HG02870 (cell line): ENCODE measurements around the gene OR2C1.

Source experiments
- ATAC-seq: cut with Tn5 transposase; IDR thresholded peaks from one replicate; pipeline ENCODE4 v1.9.1; 2021; ENCODE audit warnings: mild to moderate bottlenecking, moderate library complexity; ENCODE audit not compliant: unreplicated experiment

Gene OR2C1

DNA sequence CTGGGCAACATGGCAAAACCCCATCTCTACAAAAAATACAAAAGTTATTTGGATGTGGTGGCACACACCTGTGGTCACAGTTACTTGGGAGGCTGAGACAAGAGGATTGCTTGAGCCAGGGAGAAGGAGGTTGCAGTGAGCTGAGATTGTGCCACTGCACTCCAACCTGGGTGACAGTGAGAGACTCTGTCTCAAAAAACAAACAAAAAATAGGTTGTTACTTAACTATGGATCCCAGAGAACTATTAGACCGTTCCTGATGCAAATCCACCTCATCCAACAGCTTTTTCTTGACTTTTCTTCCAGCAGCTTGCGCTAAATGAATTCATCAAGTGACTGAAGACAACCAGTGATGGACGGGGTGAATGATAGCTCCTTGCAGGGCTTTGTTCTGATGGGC is at the start of gene OR2C1:
Gene OR2C1 (plus strand): TSS at position 301 of the 400 bp plus-strand sequence. CDS start 52 bp downstream, at position 353.
- no peak for ATAC-seq

DNA sequence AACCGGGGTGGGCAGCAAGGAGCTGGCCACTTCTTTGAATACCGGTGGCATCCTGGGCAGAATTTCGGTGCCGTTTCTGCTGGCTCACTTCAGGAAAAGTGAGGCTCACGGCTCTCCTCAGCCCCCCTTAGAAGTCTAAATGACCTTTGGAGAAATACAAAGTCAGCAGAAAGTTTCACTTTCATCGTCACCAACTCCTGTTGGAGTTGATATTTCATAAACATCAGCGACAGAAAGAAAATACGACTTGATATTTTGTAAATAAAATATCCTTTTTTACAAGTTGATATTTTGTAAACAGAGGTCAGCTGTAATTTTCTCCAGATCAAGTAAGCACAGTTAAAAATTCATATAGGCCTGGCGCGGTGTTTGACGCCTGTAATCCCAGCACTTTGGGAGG is 49.6 kb upstream of the OR2C1 start:
- no peak for ATAC-seq

DNA sequence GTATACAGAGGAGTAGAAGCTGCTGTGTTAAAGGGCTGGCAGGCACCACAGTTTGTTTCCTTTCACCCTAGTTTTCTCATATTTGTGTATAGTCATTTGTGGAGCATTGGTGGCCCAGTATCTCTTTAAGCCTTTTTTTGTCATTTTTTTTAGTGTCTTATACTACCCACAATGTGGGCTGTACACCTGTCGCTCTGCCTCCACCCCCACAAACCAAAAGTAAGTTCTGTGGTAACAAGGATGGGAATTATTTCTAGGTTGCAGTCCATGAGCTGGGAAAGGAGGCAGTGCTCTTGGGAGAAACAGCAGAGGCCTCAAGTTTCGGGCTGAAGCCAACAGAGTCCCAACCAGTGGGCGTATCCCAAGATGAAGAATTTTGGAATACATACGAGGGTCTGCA is 44.2 kb upstream of the OR2C1 start:
- ATAC-seq, result no peak

DNA sequence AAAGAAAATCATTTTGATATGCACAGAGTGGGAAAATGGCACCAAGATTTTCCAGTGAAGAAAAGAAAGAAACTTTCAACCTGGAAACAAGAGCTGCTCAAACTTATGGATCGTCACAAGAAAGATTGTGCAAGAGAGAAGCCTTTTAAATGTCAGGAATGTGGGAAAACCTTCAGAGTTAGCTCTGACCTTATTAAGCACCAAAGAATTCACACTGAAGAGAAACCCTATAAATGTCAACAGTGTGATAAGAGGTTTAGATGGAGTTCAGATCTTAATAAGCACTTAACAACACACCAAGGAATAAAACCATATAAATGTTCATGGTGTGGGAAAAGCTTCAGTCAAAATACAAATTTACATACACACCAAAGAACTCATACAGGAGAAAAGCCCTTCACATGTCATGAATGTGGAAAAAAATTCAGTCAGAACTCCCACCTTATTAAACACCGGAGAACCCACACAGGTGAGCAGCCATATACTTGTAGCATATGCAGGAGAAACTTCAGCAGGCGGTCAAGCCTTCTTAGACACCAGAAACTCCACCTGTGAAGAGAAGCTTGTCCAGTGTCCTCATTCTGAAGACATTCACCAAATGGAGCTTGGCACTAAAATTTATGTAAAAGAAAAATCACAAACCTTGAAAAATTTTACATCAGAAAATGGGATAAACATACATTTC is 38.2 kb upstream of the OR2C1 start:
- ATAC-seq, result no peak

DNA sequence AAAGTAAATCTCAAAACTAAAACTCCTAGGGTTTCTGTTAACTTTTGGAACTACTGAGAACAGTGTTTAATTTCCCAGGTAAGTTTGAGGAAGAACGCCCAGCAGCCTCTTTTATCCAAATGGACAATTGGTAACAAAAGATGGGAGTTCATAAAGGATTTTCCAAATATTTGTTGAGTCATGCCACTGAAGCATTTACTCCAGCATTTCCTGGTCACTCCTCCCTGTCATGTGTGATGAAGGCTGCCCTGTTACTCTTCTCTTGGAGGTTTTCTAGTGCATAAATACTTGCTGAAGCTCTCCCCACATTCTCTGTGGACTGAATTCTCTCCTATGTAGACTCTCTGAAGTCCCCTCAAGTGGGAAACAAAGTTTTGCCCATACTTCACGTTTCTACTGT is 33.9 kb upstream of the OR2C1 start:
- ATAC-seq, result no peak

DNA sequence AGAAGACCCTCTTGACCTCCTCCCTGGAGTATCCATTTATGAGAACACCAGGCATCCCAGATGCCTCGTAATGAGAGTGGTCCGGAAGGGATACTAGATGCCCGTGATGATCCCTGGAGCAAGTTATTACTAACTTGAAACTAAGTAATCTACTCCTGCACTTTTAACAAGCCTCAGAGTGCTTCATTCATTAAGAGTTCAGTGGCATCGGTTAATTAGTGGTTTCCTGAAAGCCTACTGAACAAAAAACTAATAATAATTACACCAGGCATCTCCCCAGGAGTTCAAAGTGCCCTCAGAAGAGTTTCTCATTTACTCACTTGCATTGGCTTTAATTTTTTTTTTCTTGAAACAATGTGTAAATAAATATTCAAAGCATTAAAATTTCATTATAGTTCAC is 28.2 kb upstream of the OR2C1 start:
- ATAC-seq, result no peak

DNA sequence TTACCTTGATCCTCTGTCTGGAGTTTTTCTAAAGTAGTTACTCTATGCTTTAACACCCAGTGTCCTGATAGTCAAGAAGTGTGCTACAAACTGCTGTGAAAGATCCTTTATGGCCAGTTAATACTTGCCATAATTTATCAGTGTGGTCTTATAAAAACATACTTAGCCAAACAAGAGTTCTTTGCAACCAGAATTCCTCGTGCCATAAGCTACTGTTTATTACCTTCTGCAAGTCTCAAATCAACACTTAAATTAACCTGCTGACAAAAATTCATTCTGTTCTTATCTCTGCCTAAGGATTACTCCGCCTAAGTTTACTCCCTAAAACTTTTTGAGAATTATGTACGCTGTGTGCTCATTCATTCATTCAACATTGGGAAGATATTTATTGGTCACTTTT is 27.6 kb upstream of the OR2C1 start:
- no peak for ATAC-seq

DNA sequence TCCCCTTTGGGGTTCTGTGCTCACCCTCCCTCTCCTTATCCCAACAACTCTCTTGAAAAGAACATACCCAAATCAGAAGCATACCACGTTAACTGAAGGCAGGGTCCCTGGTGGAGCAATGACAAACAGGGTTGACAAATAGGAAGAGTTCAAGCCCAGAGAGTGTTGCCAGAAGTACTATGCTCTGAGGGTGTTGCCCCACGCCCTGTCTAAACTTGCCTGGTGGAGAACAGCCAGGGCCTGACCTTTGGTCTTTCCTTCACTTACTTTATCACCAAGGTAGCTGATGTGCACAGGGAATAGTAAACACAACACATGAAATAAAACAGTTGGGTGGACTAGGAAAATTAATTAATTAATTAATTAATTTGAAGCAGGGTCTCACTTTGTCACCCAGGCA is 27.0 kb upstream of the OR2C1 start:
- no peak for ATAC-seq

DNA sequence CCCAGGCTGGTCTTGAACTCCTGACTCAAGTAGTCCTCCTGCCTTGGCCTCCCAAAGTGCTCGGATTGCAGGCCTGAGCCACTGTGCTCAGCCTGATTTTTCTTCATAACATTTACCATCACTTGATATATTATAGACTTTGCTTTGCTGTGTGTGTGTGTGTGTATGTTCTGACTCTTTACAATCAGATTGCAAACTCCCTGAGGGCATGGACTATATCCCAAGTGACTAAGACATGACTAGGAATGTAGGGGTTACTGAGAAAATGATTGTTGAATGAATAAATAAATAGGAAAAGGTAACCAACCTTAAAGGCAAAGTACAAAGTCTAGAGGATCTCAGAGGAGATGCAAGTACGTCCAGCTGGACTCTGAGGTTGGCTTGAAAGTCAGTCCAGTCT is 9.6 kb upstream of the OR2C1 start:
- ATAC-seq, result no peak

DNA sequence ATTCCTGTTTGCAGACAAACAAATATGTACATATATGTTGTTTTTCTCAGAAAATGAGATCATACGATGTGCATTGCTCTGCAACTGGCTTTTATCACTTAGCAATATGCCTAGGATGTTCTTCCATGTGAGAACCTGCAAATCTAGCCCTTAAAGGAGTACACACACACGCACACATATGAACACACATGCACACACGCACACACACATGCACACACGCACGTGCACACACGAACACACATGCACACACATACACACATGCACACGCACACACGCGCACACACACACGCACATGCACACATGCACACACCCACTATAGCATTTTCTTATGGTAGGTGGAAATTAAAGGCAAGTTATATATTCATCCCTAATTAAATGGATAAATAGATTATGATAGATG is 8.1 kb upstream of the OR2C1 start:
- ATAC-seq, result no peak

DNA sequence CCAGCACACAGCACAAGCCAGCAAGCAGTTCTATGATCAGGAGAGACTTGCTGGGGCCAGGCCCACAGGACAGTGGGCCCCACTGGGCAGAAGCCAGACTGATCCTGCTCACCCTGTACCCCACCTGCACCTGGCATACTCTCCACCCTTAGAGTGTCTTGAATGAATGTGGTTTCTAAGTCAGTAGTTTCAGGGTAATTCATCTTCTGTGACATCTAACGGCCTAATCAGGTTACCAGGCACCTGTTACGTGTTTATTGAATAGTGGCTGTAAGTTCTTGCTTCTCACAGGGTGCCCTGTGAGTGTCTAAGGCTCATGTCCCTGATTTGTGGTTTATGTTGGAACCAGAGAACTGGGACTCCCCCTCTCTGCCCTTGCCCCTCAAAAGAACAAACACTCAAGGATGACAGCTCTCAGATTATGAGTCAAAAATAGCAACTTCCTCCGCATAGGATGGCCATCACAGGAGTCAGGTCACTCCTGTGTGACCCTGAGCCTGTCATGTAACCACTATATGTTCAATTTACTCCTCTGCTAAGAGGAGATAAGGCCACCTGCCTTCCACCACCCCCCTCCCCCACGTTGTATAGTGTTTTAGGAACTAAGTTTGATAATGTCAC is 7.0 kb upstream of the OR2C1 start:
- no peak for ATAC-seq

DNA sequence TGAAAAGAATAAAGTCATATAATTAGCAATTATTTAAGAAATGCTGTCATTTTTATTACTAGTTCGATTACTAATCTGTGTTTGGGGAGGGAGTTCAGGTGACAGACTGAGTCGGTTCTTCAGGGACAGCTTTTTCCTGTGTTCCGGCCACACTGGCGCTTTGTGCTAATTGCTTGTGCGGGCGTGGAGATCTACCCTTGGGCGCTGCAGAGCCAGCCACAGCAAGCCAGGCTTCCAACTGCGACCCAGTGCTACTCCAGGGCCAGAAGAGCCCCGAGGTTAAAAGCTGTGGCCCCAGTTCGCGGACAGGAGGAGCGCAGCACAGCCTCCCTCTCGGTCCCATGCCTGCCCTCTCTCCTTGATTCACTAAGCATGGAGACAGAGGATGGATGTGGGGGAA is 6.5 kb upstream of the OR2C1 start:
- no peak for ATAC-seq

DNA sequence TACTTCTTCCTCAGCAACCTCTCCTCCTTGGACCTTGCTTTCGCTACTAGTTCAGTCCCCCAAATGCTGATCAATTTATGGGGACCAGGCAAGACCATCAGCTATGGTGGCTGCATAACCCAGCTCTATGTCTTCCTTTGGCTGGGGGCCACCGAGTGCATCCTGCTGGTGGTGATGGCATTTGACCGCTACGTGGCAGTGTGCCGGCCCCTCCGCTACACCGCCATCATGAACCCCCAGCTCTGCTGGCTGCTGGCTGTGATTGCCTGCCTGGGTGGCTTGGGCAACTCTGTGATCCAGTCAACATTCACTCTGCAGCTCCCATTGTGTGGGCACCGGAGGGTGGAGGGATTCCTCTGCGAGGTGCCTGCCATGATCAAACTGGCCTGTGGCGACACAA is 429 bp downstream of the OR2C1 start:
- no peak for ATAC-seq

DNA sequence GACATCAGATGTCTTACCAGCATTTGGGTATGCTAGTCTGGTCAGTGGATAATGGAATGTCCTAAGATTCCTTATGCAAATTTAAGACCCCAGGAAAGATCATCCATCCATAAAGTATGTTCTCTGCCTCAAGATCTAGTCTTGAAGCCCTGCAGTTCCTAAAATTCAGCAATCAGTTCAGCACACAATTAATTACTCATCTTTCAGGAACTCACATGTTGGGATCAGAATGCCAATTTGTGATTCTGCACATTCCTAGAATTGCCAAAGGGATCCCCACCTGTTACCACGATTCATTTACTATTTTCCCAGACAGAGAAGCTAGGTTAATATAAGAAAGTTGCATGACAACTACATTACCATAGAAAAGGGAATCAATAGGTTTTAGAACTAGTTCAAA is 3.2 kb downstream of the OR2C1 start:
- no peak for ATAC-seq

DNA sequence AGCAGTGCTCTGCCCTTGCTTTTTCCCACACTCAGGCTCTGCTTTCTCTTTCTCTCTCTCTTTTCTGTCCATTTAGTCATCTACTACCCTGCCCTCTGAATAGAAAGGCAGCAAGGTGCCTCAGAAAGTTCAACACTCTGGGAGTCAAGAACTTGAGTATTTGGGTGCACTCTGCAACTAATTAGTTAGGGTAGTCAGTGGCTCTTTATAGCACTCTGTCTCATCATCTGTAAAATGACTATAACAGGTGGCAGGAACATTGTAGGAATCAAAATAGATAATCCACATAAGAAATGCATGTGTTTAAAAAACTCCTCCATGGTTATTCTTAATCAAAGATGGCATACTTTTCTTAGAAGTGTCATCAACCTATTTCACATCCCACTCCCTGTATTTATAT is 7.2 kb downstream of the OR2C1 start:
- no peak for ATAC-seq

DNA sequence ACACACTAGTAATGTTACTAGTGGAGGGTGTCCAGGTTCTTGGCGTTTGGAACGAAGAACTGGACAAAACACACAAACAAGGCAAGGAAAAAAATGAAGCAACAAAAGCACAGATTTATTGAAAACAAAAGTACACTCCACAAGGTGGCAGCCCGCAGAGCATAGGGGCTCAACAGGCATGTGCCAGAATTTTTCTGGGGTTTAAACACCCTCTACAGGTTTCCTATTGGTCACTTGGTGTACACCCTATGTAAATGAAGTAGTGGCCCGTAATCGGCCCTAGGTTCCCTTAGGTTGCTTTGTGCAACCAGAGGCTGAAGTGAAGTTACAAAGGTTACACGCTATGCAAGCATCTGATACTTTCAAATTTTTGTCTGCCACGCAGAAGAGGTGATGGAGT is 8.1 kb downstream of the OR2C1 start:
- no peak for ATAC-seq

DNA sequence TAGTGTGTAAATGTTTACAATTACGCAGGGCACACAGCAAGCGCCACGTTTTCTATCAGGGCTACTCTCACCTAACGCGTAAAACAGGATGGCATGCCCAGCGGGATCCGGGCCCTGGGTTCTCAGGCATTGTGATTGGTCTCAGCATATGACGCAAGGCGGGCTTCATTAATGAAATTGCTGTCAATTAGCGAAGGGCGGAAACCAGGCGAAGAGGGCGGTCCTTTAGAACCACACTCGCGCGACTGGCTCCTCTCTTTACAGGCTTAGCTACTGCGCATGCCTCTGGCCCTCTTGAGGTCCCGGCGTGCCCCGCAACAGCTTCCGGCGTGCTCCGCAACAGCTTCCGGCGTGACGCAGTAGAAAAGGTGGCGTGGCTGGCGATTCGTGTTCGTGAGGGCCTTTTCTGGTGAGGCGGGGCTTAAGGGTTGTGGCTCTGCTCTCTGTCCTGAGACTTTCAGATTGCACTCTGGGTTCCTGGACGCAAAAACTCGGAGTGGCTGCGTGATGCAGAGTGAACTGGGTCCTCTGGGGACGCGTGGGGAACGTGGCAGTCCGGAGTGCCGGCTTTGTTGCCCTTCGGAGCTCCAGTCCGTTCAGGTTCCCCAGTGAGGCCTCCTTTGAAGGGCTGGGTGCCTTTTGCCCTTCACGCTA is 9.2 kb downstream of the OR2C1 start:
- no peak for ATAC-seq

DNA sequence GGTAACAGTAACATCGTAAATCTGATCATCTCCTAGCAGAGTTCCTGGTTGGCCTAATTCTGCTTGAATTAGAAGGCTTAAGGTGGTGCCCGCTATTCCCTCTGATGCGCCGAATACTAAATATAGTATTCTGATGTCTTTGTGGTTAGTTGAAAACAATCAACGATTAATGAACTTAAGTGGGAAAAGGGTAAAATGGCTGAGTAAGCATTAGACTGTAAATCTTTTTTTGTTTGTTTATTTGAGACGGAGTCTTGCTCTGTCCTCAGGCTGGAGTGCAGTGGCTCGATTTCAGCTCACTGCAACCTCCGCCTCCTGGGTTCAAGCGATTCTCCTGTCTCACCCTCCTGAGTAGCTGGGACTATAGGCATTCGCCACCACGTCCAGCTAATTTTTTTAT is 13.4 kb downstream of the OR2C1 start:
- no peak for ATAC-seq

DNA sequence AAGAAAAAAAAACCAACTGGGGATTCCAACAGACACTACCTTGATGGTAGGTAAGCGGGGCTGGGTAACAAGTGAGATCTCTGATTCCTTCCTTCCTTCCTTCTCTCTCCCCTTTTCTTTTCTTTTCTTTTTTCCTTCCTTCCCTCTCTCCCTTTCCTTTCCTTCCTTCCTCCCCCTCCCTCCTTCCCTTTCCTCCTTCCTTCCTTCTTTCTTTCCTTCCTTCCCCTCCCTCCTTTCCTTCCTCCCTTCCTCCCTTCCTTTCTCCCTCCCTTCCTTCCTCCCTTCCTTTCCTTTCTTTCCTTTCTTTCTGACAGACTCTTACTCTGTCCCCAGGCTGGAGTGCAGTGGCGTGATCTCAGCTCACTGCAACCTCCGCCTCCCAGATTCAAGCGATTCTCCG is 20.0 kb downstream of the OR2C1 start:
- no peak for ATAC-seq

DNA sequence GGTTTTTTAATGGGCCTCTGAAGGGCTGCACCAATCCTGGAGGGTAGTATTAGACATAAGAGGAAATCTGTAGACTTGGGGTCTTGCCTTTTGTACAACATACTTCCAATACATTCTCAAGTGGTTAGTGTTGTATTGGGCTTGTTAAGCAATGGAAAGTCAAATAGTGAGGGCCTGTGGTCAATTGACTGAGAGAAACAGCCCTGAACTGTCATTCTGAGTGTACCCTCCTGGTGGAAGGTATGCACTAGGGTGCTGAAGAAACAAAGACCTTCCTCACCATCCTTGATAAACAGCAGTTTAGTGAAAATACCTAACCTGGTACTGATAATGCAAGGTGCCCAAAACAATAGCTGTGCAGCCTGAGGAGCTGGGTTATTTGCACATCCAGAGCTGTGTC is 22.2 kb downstream of the OR2C1 start:
- ATAC-seq, result no peak

DNA sequence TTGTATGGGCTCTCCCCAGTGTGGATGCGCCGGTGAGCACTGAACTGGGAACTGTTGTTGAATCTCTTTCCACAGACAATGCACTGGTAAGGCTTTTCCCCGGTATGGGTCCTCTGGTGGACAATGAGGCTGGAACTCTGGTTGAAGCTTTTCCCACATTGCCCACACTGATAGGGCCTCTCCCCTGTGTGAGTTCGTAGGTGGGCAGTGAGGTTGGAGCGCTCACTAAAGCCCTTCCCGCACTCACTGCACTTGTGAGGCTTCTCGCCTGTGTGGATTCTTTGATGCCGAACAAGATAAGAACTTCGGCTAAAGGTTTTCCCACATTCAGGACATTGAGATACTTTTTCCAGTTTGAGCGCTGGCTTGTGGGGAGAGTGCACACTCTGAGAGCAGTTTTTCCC is 27.4 kb downstream of the OR2C1 start:
- no peak for ATAC-seq

DNA sequence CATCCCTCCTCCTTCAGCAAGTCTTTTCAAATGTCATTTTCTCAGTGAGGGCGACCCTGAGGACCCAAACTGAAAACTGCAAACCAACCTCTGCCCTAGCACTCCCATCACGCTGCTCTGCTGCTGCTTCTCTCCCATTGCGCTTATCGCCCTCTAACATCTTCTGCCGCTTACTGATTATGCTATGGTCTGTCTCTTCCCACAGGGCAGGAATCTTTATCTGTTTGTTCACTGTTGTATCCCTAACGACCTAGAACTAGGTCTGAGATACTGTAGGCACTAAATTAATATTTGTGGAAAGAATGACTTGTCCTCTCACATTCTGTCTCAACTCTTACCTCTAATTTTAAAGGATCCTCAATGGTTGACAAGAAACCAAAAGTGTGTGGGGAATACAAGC is 32.6 kb downstream of the OR2C1 start:
- no peak for ATAC-seq
